Caco-2 (cell line): ENCODE measurements around the gene WHAMM. TPM values are rescaled to one million over a fixed set of nuclear protein-coding genes. Genes with fewer than 3 reads are reported as not detected.

Experiments used
- BruUV-seq: library from RNA; stranded (reverse); fragments of 400-500 nt; replicated peaks from 2 replicates; lab custom pipeline; 2021; lab: Mats Ljungman, UMichigan
- CTCF ChIA-PET: fragments of 300-600 bp; sonication (Branson Sonifier 250); formaldehyde crosslinking; loops from one replicate; lab custom pipeline; 2022; ENCODE audit warnings: antibody characterized with exemption; lab: Charles Lee
- POLR2A ChIA-PET: fragments of 300-600 bp; sonication (Branson Sonifier 250); formaldehyde crosslinking; loops from one replicate; lab custom pipeline; 2022; ENCODE audit warnings: antibody characterized with exemption; lab: Charles Lee
- DNase-seq, 2 experiments: peaks; one replicate each; pipeline versions ENCODE4 v3.0.0 to v3.0.0-alpha.2; 2020 to 2022
- H3K27me3 ChIP-seq: replicated peaks from 2 replicates; pipeline ENCODE4 v1.6.0; 2011; ENCODE audit warnings: low read length; ENCODE audit not compliant: control insufficient read depth, insufficient read depth
- H3K36me3 ChIP-seq: 2 replicates; pipeline ENCODE4 v1.5.1; 2011; ENCODE audit warnings: low read length; ENCODE audit not compliant: control insufficient read depth, insufficient read depth
- H3K4me1 ChIP-seq: fragments of 250-450 bp; sonication (Bioruptor Pico); 2 replicates; pipeline ENCODE4 v1.5.1; 2020; ENCODE audit warnings: mild to moderate bottlenecking
- H3K4me3 ChIP-seq: 2 replicates; pipeline ENCODE4 v1.5.1; 2011; ENCODE audit warnings: low read depth, mild to moderate bottlenecking, control low read depth, low read length
- H3K9me3 ChIP-seq: fragments of 250-450 bp; sonication (Bioruptor Pico); 2 replicates; pipeline ENCODE4 v1.5.1; 2020; ENCODE audit warnings: mild to moderate bottlenecking, moderate library complexity
- H3K27ac Mint-ChIP-seq: one replicate; pipeline ENCODE4 v1.8.0; 2022; ENCODE audit warnings: mixed read lengths; ENCODE audit not compliant: unreplicated experiment
- H3K27me3 Mint-ChIP-seq: one replicate; pipeline ENCODE4 v1.8.0; 2022; ENCODE audit warnings: mixed read lengths; ENCODE audit not compliant: insufficient read depth, unreplicated experiment
- H3K36me3 Mint-ChIP-seq: one replicate; pipeline ENCODE4 v1.8.0; 2022; ENCODE audit warnings: mild to moderate bottlenecking, mixed read lengths; ENCODE audit not compliant: insufficient read depth, unreplicated experiment
- H3K4me1 Mint-ChIP-seq: one replicate; pipeline ENCODE4 v1.8.0; 2022; ENCODE audit warnings: low read depth, mixed read lengths; ENCODE audit not compliant: unreplicated experiment
- H3K4me3 Mint-ChIP-seq: one replicate; pipeline ENCODE4 v1.8.0; 2022; ENCODE audit warnings: mild to moderate bottlenecking, moderate library complexity, mixed read lengths; ENCODE audit not compliant: unreplicated experiment
- H3K9me3 Mint-ChIP-seq: one replicate; pipeline ENCODE4 v1.8.0; 2022; ENCODE audit warnings: mixed read lengths; ENCODE audit not compliant: unreplicated experiment
- CTCF ChIP-seq, 2 experiments: fragments of 200-600 bp in 1 of 2; IDR thresholded peaks; 1 replicate in 1 of 2; 2 replicates in 1 of 2; pipeline versions ENCODE4 v1.5.1 to v1.8.0; 2011 to 2022; ENCODE audit warnings: antibody characterized with exemption in 1 of 2, control low read depth in 1 of 2, inconsistent platforms in 1 of 2, low read depth in 1 of 2, low read length in 1 of 2, mild to moderate bottlenecking in 1 of 2, moderate library complexity in 1 of 2; ENCODE audit not compliant: insufficient read depth in 1 of 2, severe bottlenecking in 1 of 2, unreplicated experiment in 1 of 2
- intact Hi-C: fragments of 100-400 bp; cut with micrococcal nuclease; formaldehyde crosslinking; loops from one replicate; pipeline ENCODE4 v1.10.0; 2022; ENCODE audit not compliant: unreplicated experiment
- total RNA-seq: library from RNA; stranded (reverse); gene quantifications from 2 replicates; pipeline ENCODE4 v1.2.3, GENCODE V29; 2022

WHAMM gene
- total RNA-seq, 1 experiment from 2014 or later = 7.8 TPM

GRCh38 chr15:82840166-82840565 is 30.7 kb downstream of the WHAMM start:
- POLR2A ChIA-PET = no interaction called here
- intact Hi-C loops = no loop called here
- H3K27ac Mint-ChIP-seq = no peak overlapping the region
- peaks cover 15% of the 10 kb centered on the region for H3K36me3 Mint-ChIP-seq
- H3K36me3 ChIP-seq = no peaks in the 10 kb centered on the region; the same call in 1 of the 2 replicates
- no peaks in the 10 kb centered on the region for H3K27me3 Mint-ChIP-seq
- BruUV-seq = no TSS peak
- no peak for DNase-seq
- no peaks in the 10 kb centered on the region for H3K4me1 ChIP-seq
- H3K4me3 Mint-ChIP-seq = no peak overlapping the region
- H3K4me1 Mint-ChIP-seq = no peaks in the 10 kb centered on the region
- H3K4me3 ChIP-seq = no peak overlapping the region
- TF ChIP-seq CTCF (IDR thresholded peaks at IDR 0.05; ENCODE audit: insufficient read depth in 1 of 2, low read depth in 1 of 2, low read length in 1 of 2, severe bottlenecking in 1 of 2, unreplicated experiment in 1 of 2) = no peak
- no peaks in the 10 kb centered on the region; the same call in 1 of the 2 replicates for H3K9me3 ChIP-seq
- no peaks in the 10 kb centered on the region for H3K27me3 ChIP-seq
- CTCF ChIA-PET = no interaction called here
- no peaks in the 10 kb centered on the region for H3K9me3 Mint-ChIP-seq

- Mint-ChIP-seq H3K4me3 (no peak overlapping the region), H3K27ac (no peak overlapping the region), H3K27me3 (peaks cover 3% of the 10 kb centered on the region), H3K9me3 (no peaks in the 10 kb centered on the region), H3K4me1 (no peaks in the 10 kb centered on the region), H3K36me3 (no peaks in the 10 kb centered on the region)
- TF ChIP-seq CTCF (IDR thresholded peaks at IDR 0.05; ENCODE audit: insufficient read depth in 1 of 2, low read depth in 1 of 2, low read length in 1 of 2, severe bottlenecking in 1 of 2, unreplicated experiment in 1 of 2) = no peak
- H3K9me3 ChIP-seq = no peaks in the 10 kb centered on the region; the same call in 1 of the 2 replicates
- H3K27me3 ChIP-seq = no peaks in the 10 kb centered on the region
- no peak overlapping the region for H3K4me3 ChIP-seq
- no peak for DNase-seq
- ChIA-PET POLR2A (no interaction called here), CTCF (no interaction called here)
- BruUV-seq = no TSS peak
- H3K36me3 ChIP-seq = no peaks in the 10 kb centered on the region
- intact Hi-C loops = no loop called here
- H3K4me1 ChIP-seq = no peaks in the 10 kb centered on the region
Measured at GRCh38 chr15:82843566-82843965, 34.1 kb downstream of the WHAMM start.

- intact Hi-C loops = loop anchor here (5.0 kb wide), 1 partner anchor 142 kb away; the partner anchor contains the start of gene RAMAC
- Mint-ChIP-seq H3K27me3 (peaks cover 3% of the 10 kb centered on the region), H3K4me3 (no peak overlapping the region), H3K9me3 (no peaks in the 10 kb centered on the region), H3K4me1 (no peaks in the 10 kb centered on the region), H3K27ac (no peak overlapping the region), H3K36me3 (no peaks in the 10 kb centered on the region)
- Histone ChIP-seq H3K27me3 (no peaks in the 10 kb centered on the region), H3K4me1 (no peaks in the 10 kb centered on the region), H3K4me3 (no peak overlapping the region), H3K36me3 (no peaks in the 10 kb centered on the region), H3K9me3 (no peaks in the 10 kb centered on the region; the same call in 1 of the 2 replicates)
- ChIA-PET CTCF (no interaction called here), POLR2A (no interaction called here)
- no peak for TF ChIP-seq CTCF (IDR thresholded peaks at IDR 0.05; ENCODE audit: insufficient read depth in 1 of 2, low read depth in 1 of 2, low read length in 1 of 2, severe bottlenecking in 1 of 2, unreplicated experiment in 1 of 2)
- no peak for DNase-seq
- no TSS peak for BruUV-seq
Measured at GRCh38 chr15:82845686-82846085, 36.3 kb downstream of the WHAMM start.
